Ovary (tissue), 9 donors: ENCODE results near the gene RSPH10B2. TPM values are rescaled to one million over a fixed set of nuclear protein-coding genes. Genes with fewer than 3 reads are reported as not detected.
A peak's percentile ranks its signal among the peaks of the same experiment; 100 is the strongest.
"Not testable (repeated sequence)": the region's sequence is repeated elsewhere in the genome, so short reads cannot be mapped to it uniquely, and the experiment has no call there.

Experiments used
- DNase-seq, 5 donors: peaks; one replicate each; pipeline ENCODE4 v3.0.0-alpha.2; 2019 to 2020
- H3K27ac ChIP-seq, 2 donors: fragments of 200-600 bp; one replicate each; pipeline versions ENCODE4 v1.5.1 to v1.8.0; 2019 to 2022
- H3K27me3 ChIP-seq: fragments of 200-600 bp; one replicate; pipeline ENCODE4 v1.8.0; 2022
- H3K36me3 ChIP-seq: fragments of 200-600 bp; sonication (generic); one replicate; pipeline ENCODE4 v1.5.1; 2019
- H3K4me1 ChIP-seq: one replicate; pipeline ENCODE4 v1.8.1; 2013; ENCODE audit warnings: mild to moderate bottlenecking, moderate library complexity; ENCODE audit not compliant: insufficient read depth
- H3K4me3 ChIP-seq: fragments of 200-600 bp; sonication (generic); one replicate; pipeline ENCODE4 v1.5.1; 2017
- H3K9me3 ChIP-seq, 2 donors: fragments of 200-600 bp in 1 of 2; sonication (generic) in 1 of 2; one replicate each; pipeline versions ENCODE4 v1.5.1 to v1.8.1; 2013 to 2019; ENCODE audit warnings: mild to moderate bottlenecking in 1 of 2, moderate library complexity in 1 of 2
- WGBS, 3 donors: extraction: QIAGEN DNeasy Blood & Tissue Kit in 1 of 3; methylation state at CpG; one replicate each; pipeline versions ENCODE4 v1.1.5 to v1.1.7; 2013 to 2017; 5-methylcytosine and 5-hydroxymethylcytosine counted together
- intact Hi-C, 4 donors: fragments of 100-400 bp; cut with DNase I; formaldehyde crosslinking; loops; one replicate each; pipeline versions ENCODE4 v1.11.0 to v1.15.1; 2022 to 2023
- polyA plus RNA-seq, 2 donors: library from polyadenylated mRNA; stranded (reverse); fragments of 200-250 nt in 1 of 2; fragments of 350-450 nt in 1 of 2; fragmentation: Illumina TruSeq in 1 of 2; extraction: RNeasy Lipid Tissue Mini Kit (QIAGEN cat#74804) in 1 of 2; gene quantifications; one replicate each; pipeline ENCODE4 v1.2.3, GENCODE V29; 2013 to 2014
- total RNA-seq, 7 donors: library from RNA; depleted of rRNA in 2 of 7; stranded (reverse); fragments of >200 nt in 2 of 7; fragmentation: NEBNext Ultra II Directional in 3 of 7; extraction: Animal tissue kit (Norgen Biotek cat#: 25700) in 3 of 7; gene quantifications; one replicate each; pipeline versions ENCODE4 v1.1.0 to v1.2.4, GENCODE V29; 2016 to 2023
- donor health status: DM: no; HTN: no; CAD: no; lungs with moderate emphysema.
- donor health status: DM: no; HTN: no; CAD: no.
- donor health status: Bipolar disorder and iron deficiency.
- donor health status: DM: yes; HTN: yes; CAD: no.
- donor health status: DM: no; HTN: no; CAD: no.
- donor health status: DM: yes; HTN: yes; CAD: no.

RSPH10B2 gene
- total and polyA plus RNA-seq, 9 donors, result 0.07 to 14.7 (median 0.71) TPM; not detected in 2

GRCh38 chr7:6761186-6761585, 7.3 kb downstream of the RSPH10B2 start:
- H3K4me1 ChIP-seq, H3K9me3 ChIP-seq, intact Hi-C loops, H3K27ac ChIP-seq, H3K27me3 ChIP-seq, H3K4me3 ChIP-seq, H3K36me3 ChIP-seq, DNase-seq: not testable (repeated sequence)
- 0 to 79% (median 55%) methylated on average over 2 to 10 of the region's 12 CpGs for WGBS, 3 donors

GRCh38 chr7:6781581-6781980, 27.7 kb downstream of the RSPH10B2 start:
- intact Hi-C loops, H3K4me1 ChIP-seq, H3K4me3 ChIP-seq, H3K9me3 ChIP-seq, H3K27ac ChIP-seq, H3K36me3 ChIP-seq, DNase-seq, H3K27me3 ChIP-seq: not testable (repeated sequence)
- WGBS, 3 donors, result 83 to 87% (median 86%) methylated on average over 6 of the region's 6 CpGs

GRCh38 chr7:6789353-6789752, 35.5 kb downstream of the RSPH10B2 start:
- H3K27ac ChIP-seq, H3K27me3 ChIP-seq, intact Hi-C loops, H3K4me1 ChIP-seq, DNase-seq, H3K9me3 ChIP-seq, H3K4me3 ChIP-seq, H3K36me3 ChIP-seq: not testable (repeated sequence)
- WGBS, 3 donors, result no CpG with 5 or more reads among the region's 13 CpGs

GRCh38 chr7:6792113-6792872, 38.4 kb downstream of the RSPH10B2 start:
- peak in 3 of 5 donors; percentile 15 to 54 (median 32) for DNase-seq
- intact Hi-C loops, H3K9me3 ChIP-seq, H3K27ac ChIP-seq, H3K27me3 ChIP-seq, H3K4me3 ChIP-seq, H3K36me3 ChIP-seq, H3K4me1 ChIP-seq: not testable (repeated sequence)
- 13 to 79% (median 25%) methylated on average over 3 to 8 of the region's 15 CpGs for WGBS, 3 donors

DNA sequence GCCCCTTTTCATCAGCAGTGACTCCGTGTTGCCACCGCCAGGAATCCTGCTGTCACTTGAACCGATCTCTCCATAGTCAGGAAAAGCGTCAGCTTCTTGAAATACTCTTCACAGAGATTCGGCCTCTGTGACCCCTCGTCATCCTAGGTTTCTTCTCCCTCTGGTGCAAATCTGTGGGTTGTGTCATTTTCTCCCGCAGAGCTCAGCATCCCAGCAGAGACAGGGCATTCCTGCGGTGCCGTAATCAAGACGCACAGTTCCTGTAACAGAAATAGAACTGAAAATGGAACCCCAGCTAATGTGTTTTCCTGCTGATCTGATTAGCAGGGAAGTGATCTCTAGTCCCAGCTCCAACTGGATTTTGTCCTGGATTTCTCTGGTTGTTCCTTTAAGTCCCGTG, 40.4 kb downstream of the RSPH10B2 start:
- H3K27me3 ChIP-seq, H3K9me3 ChIP-seq, intact Hi-C loops, H3K36me3 ChIP-seq, H3K4me3 ChIP-seq, H3K27ac ChIP-seq, H3K4me1 ChIP-seq, DNase-seq: not testable (repeated sequence)
- WGBS, 3 donors, result 91 to 100% (median 95%) methylated on average over 2 to 4 of the region's 11 CpGs

DNA sequence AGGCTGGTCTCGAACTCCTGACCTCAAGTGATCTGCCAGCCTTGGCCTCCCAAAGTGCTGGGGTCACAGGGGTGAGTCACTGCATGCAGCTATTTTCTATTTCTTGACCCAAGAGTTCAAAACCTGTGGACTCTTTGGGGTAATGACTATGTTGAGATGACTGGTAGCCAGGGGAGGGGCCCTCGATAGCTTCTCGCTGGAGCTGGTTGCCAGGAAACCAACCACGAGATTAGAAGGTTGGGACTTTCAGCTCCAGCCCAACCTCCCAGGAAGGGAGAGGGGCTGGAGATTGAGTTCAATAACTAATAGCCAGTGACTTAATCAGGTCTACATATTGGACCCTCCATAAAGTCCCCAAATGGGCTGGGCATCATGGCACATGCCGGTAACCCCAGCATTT, 43.3 kb downstream of the RSPH10B2 start:
- DNase-seq, H3K36me3 ChIP-seq, H3K27ac ChIP-seq, intact Hi-C loops, H3K4me1 ChIP-seq, H3K27me3 ChIP-seq, H3K4me3 ChIP-seq, H3K9me3 ChIP-seq: not testable (repeated sequence)
- 64 to 76% (median 65%) methylated on average over 5 of the region's 5 CpGs for WGBS, 3 donors

- H3K4me1 ChIP-seq, H3K36me3 ChIP-seq, DNase-seq, H3K9me3 ChIP-seq, H3K4me3 ChIP-seq, H3K27me3 ChIP-seq, H3K27ac ChIP-seq, intact Hi-C loops: not testable (repeated sequence)
- 83% methylated on average over 1 of the region's 8 CpGs; no CpG with 5 or more reads in 2 of the 3 donors for WGBS, 3 donors
These were observed 44.1 kb downstream of the RSPH10B2 start for GRCh38 chr7:6798047-6798446.

GRCh38 chr7:6799887-6800286, 46.0 kb downstream of the RSPH10B2 start:
- H3K27ac ChIP-seq, intact Hi-C loops, DNase-seq, H3K4me1 ChIP-seq, H3K9me3 ChIP-seq, H3K4me3 ChIP-seq, H3K36me3 ChIP-seq, H3K27me3 ChIP-seq: not testable (repeated sequence)
- WGBS, 3 donors, result no CpG with 5 or more reads among the region's 12 CpGs

GRCh38 chr7:6800331-6800730, 46.4 kb downstream of the RSPH10B2 start:
- intact Hi-C loops, H3K27me3 ChIP-seq, DNase-seq, H3K4me1 ChIP-seq, H3K27ac ChIP-seq, H3K36me3 ChIP-seq, H3K9me3 ChIP-seq, H3K4me3 ChIP-seq: not testable (repeated sequence)
- WGBS, 3 donors, result 88 to 100% (median 100%) methylated on average over 1 to 2 of the region's 2 CpGs

DNA sequence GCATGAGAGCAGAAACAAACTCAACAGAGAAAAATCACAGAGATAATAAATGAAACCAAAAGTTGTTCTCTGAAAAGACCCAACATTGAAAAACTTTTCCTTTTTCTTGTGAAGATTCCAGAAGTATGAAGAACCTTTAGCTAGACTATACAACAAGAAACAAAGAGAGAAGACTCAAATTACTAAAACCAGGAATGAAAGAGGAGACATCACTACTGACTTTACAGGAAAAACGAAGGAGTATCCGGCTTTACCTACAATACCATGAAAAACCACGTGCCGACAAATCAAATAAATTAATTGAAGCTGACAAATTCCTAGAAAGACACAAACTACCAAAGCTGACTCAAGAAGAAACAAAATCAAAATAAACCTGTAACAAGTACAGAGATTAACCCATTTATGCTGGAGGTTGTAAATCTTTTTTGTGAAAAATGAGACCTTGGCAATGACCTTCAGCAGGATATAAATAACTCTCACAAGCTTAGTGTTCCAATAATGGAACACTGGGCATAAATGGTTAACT, 53.6 kb downstream of the RSPH10B2 start:
- H3K9me3 ChIP-seq, H3K27me3 ChIP-seq, H3K4me3 ChIP-seq, DNase-seq, H3K27ac ChIP-seq, intact Hi-C loops, H3K4me1 ChIP-seq, H3K36me3 ChIP-seq: not testable (repeated sequence)
- 84 to 94% (median 89%) methylated on average over 2 to 4 of the region's 4 CpGs for WGBS, 3 donors

- 76 to 88% methylated on average over 4 of the region's 6 CpGs; no CpG with 5 or more reads in 1 of the 3 donors for WGBS, 3 donors
- H3K27ac ChIP-seq, intact Hi-C loops: not testable (repeated sequence)
These were observed 54.1 kb downstream of the RSPH10B2 start for GRCh38 chr7:6807959-6808358.

DNA sequence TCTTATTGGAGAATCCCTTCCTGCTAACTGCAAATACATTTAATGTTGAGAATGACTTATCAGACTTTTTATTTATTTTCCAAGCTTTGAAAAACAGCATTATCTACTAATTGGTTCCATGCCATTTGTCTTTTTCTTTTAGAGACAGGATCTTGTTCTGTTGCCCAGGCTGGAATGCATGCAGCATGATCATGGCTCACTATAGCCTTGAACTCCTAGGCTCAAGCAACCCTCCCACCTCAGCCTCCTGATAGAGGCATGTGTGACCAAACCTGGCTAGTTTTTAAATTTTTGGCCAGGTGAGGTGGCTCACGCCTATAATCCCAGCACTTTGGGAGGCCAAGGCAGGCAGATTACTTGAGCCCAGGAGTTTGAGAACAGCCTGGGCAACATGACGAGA, 59.1 kb downstream of the RSPH10B2 start:
- H3K36me3 ChIP-seq, DNase-seq, H3K4me3 ChIP-seq, H3K27ac ChIP-seq, H3K27me3 ChIP-seq, intact Hi-C loops, H3K4me1 ChIP-seq, H3K9me3 ChIP-seq: not testable (repeated sequence)
- WGBS, 3 donors, result 87 to 97% (median 94%) methylated on average over 2 of the region's 2 CpGs

More at GRCh38 chr7:6807959-6808358, 54.1 kb downstream of the RSPH10B2 start:
- not testable (repeated sequence) for H3K9me3 ChIP-seq, DNase-seq, H3K36me3 ChIP-seq, H3K4me3 ChIP-seq, H3K27me3 ChIP-seq, H3K4me1 ChIP-seq
